ENCODE data around the gene ADAM17. TPM values are rescaled to one million over a fixed set of nuclear protein-coding genes. Genes with fewer than 3 reads are reported as not detected.

ADAM17 gene
- total and polyA plus RNA-seq, 2 of the 8 experiments (the other 6 are each of a cell fraction or from before 2014, with no cell fraction given) = 6.5 to 23.5 TPM

DNA sequence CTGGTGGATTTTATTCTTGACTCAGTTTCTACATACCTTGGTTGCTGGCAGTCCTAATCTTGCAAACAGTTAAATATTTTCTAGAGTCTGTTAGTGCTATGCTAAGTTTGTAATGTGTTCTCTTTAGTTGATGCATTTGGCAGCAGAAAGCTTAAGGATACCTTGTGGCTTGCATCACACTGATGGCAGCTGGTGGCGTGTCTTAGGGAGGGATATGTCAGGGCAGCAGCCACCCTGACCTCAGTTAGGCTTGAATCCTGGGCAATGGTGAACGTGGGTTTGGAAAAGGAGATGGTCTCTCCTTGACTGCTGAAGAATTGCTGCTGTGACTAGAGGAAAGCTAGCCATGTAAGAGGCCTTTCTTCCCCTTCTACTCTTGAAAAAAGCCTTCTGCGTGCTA is 77.1 kb downstream of the ADAM17 start:
- H3K4ac ChIP-seq (replicated peaks; ENCODE audit: insufficient read length, low read depth, low read length) = no peak overlapping the region
- no peak overlapping the region for H3K18ac ChIP-seq (ENCODE audit: extremely low read depth, low read length)
- no peak overlapping the region for H3K23ac ChIP-seq (ENCODE audit: insufficient read length)
- no peak overlapping the region for H2AFZ ChIP-seq (ENCODE audit: low read length)
- DNase-seq (ENCODE audit: low read depth in 1 of 2, low spot score in 2 of 2) (no peak), FAIRE-seq (no peak)
- no peaks in the 10 kb centered on the region for H3K79me1 ChIP-seq (ENCODE audit: low read depth, low read length)
- H2BK12ac ChIP-seq (ENCODE audit: low read depth, low read length) = no peak overlapping the region
- H4K8ac ChIP-seq (ENCODE audit: extremely low read depth, insufficient read depth, low read length) = no peak overlapping the region
- no peak overlapping the region for H2BK15ac ChIP-seq (ENCODE audit: low read length)
- H3K9ac ChIP-seq (replicated peaks in 1 of 4; ENCODE audit: extremely low read depth in 1 of 4, low read depth in 3 of 4, low read length in 3 of 4) = 0 out of 7 replicates have a peak overlapping the region, but pooled peaks of 1 of the 4 experiments have one; percentile 9
- H3K27me3 ChIP-seq (replicated peaks in 1 of 4; ENCODE audit: control insufficient read depth in 3 of 4, extremely low read depth in 1 of 4, insufficient read depth in 3 of 4, low read length in 3 of 4) = peaks cover 0 to 2% (median 0%) of the 10 kb centered on the region in 4 experiments; a peak in 2 of 7 replicates
- H3K4me2 ChIP-seq (ENCODE audit: insufficient read depth in 1 of 2, low read depth in 2 of 2, low read length in 2 of 2) = no peak overlapping the region
- ChIA-PET POLR2A (ENCODE audit: partially characterized antibody) (interaction anchor here (1.5 kb wide), 1 partner anchor 12 kb away, joined by 6 read pairs; no protein-coding TSS in a partner anchor), CTCF (ENCODE audit: partially characterized antibody) (no interaction called here)
- 0 out of 2 replicates have a peak overlapping the region, but pooled peaks have one; percentile 14 for H2BK5ac ChIP-seq (ENCODE audit: low read depth, low read length)
- no peak overlapping the region for H3K27ac ChIP-seq (ENCODE audit: low read depth, low read length)
- 79% methylated on average over 3 of the region's 3 CpGs; no CpG with 5 or more reads in 1 of the 2 experiments for WGBS, 2 experiments (ENCODE audit: extremely low coverage in 1 of 2, insufficient coverage in 1 of 2, insufficient read length in 1 of 2, insufficient replicate concordance in 2 of 2, low coverage in 1 of 2, low lambda C conversion rate in 2 of 2, missing lambda C conversion rate in 1 of 2)
- H3K4me3 ChIP-seq (ENCODE audit: extremely low read depth in 1 of 4, insufficient read depth in 2 of 4, low read depth in 3 of 4, low read length in 4 of 4) = no peak overlapping the region
- no peak overlapping the region; the same call in 1 of the 2 replicates for H2AK5ac ChIP-seq (ENCODE audit: low read depth, low read length)
- H3K23me2 ChIP-seq (ENCODE audit: low read depth, low read length) = peaks cover 11% of the 10 kb centered on the region
- H4K20me1 ChIP-seq (replicated peaks in 1 of 2; ENCODE audit: control insufficient read depth in 1 of 2, insufficient read depth in 2 of 2, low read length in 2 of 2) = no peaks in the 10 kb centered on the region
- no peak overlapping the region for H4K5ac ChIP-seq (ENCODE audit: insufficient read length, low read depth, low read length)
- H3K36me3 ChIP-seq (ENCODE audit: control insufficient read depth in 2 of 4, insufficient read depth in 4 of 4, low read length in 3 of 4) = peaks cover 0 to 6% (median 1%) of the 10 kb centered on the region in 4 experiments; a peak in 2 of 8 replicates
- no peak overlapping the region for H2BK20ac ChIP-seq (ENCODE audit: low read length)
- no peak overlapping the region for H4K91ac ChIP-seq (replicated peaks; ENCODE audit: insufficient read length, low read length)
- H3K14ac ChIP-seq (ENCODE audit: insufficient read length) = no peak overlapping the region
- H3K56ac ChIP-seq (replicated peaks; ENCODE audit: insufficient read length, low read depth, low read length) = no peak overlapping the region
- no peaks in the 10 kb centered on the region for H3K79me2 ChIP-seq (ENCODE audit: control insufficient read depth in 1 of 2, insufficient read depth in 2 of 2, low read length in 2 of 2)
- peaks cover 5% of the 10 kb centered on the region in 2 experiments; a peak in 3 of 4 replicates for H3K9me3 ChIP-seq (ENCODE audit: insufficient read depth in 2 of 2, low read depth in 1 of 2, low read length in 1 of 2)
- H2BK120ac ChIP-seq (replicated peaks; ENCODE audit: low read depth, low read length) = no peak overlapping the region
- H3K4me1 ChIP-seq (replicated peaks in 1 of 4; ENCODE audit: control insufficient read depth in 3 of 4, insufficient read depth in 4 of 4, low read length in 3 of 4) = peaks cover 0 to 3% (median under 1%) of the 10 kb centered on the region in 4 experiments; a peak in 1 of 7 replicates
- TF ChIP-seq PHF8 (conservative IDR thresholded peaks at IDR 0.05; ENCODE audit: low read depth, low read length) (no peak), POLR2A (IDR thresholded peaks at IDR 0.05; ENCODE audit: control extremely low read depth in 1 of 2, low read depth in 2 of 2, low read length in 2 of 2) (no peak), FOSL1 (IDR thresholded peaks at IDR 0.05; ENCODE audit: insufficient read depth, low read depth, low read length) (no peak), HDAC2 (IDR thresholded peaks at IDR 0.05; ENCODE audit: borderline replicate concordance in 1 of 2, low read depth in 2 of 2, low read length in 2 of 2) (no peak), SAP30 (IDR thresholded peaks at IDR 0.05; ENCODE audit: insufficient read depth, insufficient replicate concordance, low read length) (no peak), TAF7 (optimal IDR thresholded peaks at IDR 0.05; ENCODE audit: borderline replicate concordance, low read depth, low read length) (no peak), GTF2F1 (IDR thresholded peaks at IDR 0.05; ENCODE audit: borderline replicate concordance, low read depth, low read length) (no peak), CBX5 (IDR thresholded peaks at IDR 0.05; ENCODE audit: low read depth, low read length) (no peak), ASH2L (IDR thresholded peaks at IDR 0.05; ENCODE audit: low read length) (no peak)
- TF ChIP-seq, protein P1, sequence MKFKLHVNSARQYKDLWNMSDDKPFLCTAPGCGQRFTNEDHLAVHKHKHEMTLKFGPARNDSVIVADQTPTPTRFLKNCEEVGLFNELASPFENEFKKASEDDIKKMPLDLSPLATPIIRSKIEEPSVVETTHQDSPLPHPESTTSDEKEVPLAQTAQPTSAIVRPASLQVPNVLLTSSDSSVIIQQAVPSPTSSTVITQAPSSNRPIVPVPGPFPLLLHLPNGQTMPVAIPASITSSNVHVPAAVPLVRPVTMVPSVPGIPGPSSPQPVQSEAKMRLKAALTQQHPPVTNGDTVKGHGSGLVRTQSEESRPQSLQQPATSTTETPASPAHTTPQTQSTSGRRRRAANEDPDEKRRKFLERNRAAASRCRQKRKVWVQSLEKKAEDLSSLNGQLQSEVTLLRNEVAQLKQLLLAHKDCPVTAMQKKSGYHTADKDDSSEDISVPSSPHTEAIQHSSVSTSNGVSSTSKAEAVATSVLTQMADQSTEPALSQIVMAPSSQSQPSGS (IDR thresholded peaks at IDR 0.05; ENCODE audit: low read length) = no peak
- TF ChIP-seq, protein P2, sequence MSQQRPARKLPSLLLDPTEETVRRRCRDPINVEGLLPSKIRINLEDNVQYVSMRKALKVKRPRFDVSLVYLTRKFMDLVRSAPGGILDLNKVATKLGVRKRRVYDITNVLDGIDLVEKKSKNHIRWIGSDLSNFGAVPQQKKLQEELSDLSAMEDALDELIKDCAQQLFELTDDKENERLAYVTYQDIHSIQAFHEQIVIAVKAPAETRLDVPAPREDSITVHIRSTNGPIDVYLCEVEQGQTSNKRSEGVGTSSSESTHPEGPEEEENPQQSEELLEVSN (IDR thresholded peaks at IDR 0.05) = no peak

Data from H1 (cell line).